MM.1S (cell line): ENCODE results near the gene PIP4K2A.

Source experiments
- DNase-seq: peaks from one replicate; pipeline ENCODE4 v3.0.0-alpha.2; 2015
- H2AFZ ChIP-seq: fragments of 300-600 bp; sonication (generic); 2 replicates; pipeline ENCODE4 v1.6.0; 2016; ENCODE audit warnings: antibody characterized with exemption, low read length
- H3F3A ChIP-seq: fragments of 300-600 bp; sonication (generic); 2 replicates; pipeline ENCODE4 v1.6.1; 2016; ENCODE audit warnings: mild to moderate bottlenecking, antibody characterized with exemption, low read length, moderate library complexity, mixed read lengths; ENCODE audit not compliant: insufficient read depth
- H3K27ac ChIP-seq: fragments of 300-600 bp; sonication (generic); 2 replicates; pipeline ENCODE4 v1.5.1; 2016; ENCODE audit warnings: mild to moderate bottlenecking, low read length
- H3K27me3 ChIP-seq: fragments of 300-600 bp; sonication (generic); replicated peaks from 2 replicates; pipeline ENCODE4 v1.6.0; 2016; ENCODE audit warnings: low read length; ENCODE audit not compliant: insufficient read depth
- H3K36me3 ChIP-seq: fragments of 300-600 bp; sonication (generic); replicated peaks from 2 replicates; pipeline ENCODE4 v1.6.1; 2016; ENCODE audit warnings: mild to moderate bottlenecking, low read length, mixed read lengths; ENCODE audit not compliant: insufficient read depth
- H3K4me1 ChIP-seq: fragments of 300-600 bp; sonication (generic); 2 replicates; pipeline ENCODE4 v1.6.1; 2016; ENCODE audit warnings: low read length, mixed read lengths
- H3K4me2 ChIP-seq: fragments of 300-600 bp; sonication (generic); 2 replicates; pipeline ENCODE4 v1.6.0; 2016; ENCODE audit warnings: low read depth, low read length
- H3K4me3 ChIP-seq: fragments of 300-600 bp; sonication (generic); 2 replicates; pipeline ENCODE4 v1.5.1; 2016; ENCODE audit warnings: low read length, mixed read lengths
- H3K79me2 ChIP-seq: fragments of 300-600 bp; sonication (generic); 2 replicates; pipeline ENCODE4 v1.6.1; 2016; ENCODE audit warnings: mixed run types, low read length, mixed read lengths
- H3K9ac ChIP-seq: fragments of 300-600 bp; sonication (generic); 2 replicates; pipeline ENCODE4 v1.6.1; 2016; ENCODE audit warnings: low read length, mixed read lengths
- H3K9me2 ChIP-seq: fragments of 300-600 bp; sonication (generic); replicated peaks from 2 replicates; pipeline ENCODE4 v1.6.1; 2016; ENCODE audit warnings: mild to moderate bottlenecking, low read length, mixed read lengths; ENCODE audit not compliant: insufficient read depth
- H3K9me3 ChIP-seq: fragments of 300-600 bp; sonication (generic); replicated peaks from 2 replicates; pipeline ENCODE4 v1.6.1; 2016; ENCODE audit warnings: mild to moderate bottlenecking, low read length, mixed read lengths; ENCODE audit not compliant: insufficient read depth
- H4K20me1 ChIP-seq: fragments of 300-600 bp; sonication (generic); 2 replicates; pipeline ENCODE4 v1.6.1; 2016; ENCODE audit warnings: mild to moderate bottlenecking, low read length, moderate library complexity, mixed read lengths; ENCODE audit not compliant: insufficient read depth
- CTCF ChIP-seq: fragments of 300-600 bp; sonication (generic); IDR thresholded peaks from 2 replicates; pipeline ENCODE4 v1.5.1; 2016; ENCODE audit warnings: antibody characterized with exemption, low read length, mixed read lengths
- EZH2 ChIP-seq: fragments of 300-600 bp; sonication (generic); optimal IDR thresholded peaks from 2 replicates; pipeline ENCODE3; 2017; ENCODE audit warnings: low read depth, mild to moderate bottlenecking, antibody characterized with exemption, low read length, mixed read lengths
- EZH2phosphoT487 ChIP-seq: fragments of 300-600 bp; sonication (generic); IDR thresholded peaks from 2 replicates; pipeline ENCODE4 v1.6.1; 2018; ENCODE audit warnings: antibody characterized with exemption, low read length

PIP4K2A gene

DNA sequence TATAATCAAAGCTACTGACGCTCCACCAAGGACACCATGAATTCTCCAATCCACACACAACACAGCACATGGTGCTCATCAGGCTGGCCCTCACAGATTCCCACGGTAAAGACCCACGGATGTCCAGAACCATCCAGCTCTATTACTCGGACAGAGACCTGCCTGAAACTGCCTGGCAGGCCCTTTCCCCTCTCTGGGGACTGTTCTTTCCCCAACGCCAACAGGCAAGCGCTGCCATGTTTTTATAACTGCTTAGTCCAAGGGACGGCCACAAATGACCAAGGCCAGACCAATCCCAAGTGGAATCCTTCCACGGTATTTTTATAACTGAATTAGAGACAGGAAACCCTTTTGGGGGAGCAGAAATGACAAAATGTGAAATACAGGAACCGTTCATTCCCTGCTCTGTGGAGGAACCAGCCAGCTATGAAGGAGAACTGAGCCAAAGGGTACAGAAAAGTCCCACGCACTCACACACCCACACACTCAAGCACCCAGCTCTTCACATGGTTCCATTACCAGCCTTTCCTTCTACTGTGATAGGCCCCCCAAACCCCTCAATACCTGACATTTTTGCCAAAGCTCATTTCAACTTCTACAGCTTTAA, 4.1 kb downstream of the PIP4K2A start:
- no peaks in the 10 kb centered on the region for H3K9me2 ChIP-seq
- no peak for DNase-seq
- H3K79me2 ChIP-seq, result peaks cover 89% of the 10 kb centered on the region
- no peaks in the 10 kb centered on the region for H3K36me3 ChIP-seq
- H3K27me3 ChIP-seq, result no peaks in the 10 kb centered on the region
- H3K9me3 ChIP-seq, result no peaks in the 10 kb centered on the region
- no peak overlapping the region for H3K9ac ChIP-seq
- H3K27ac ChIP-seq, result no peak overlapping the region
- TF ChIP-seq EZH2phosphoT487, result no peak
- no peak for TF ChIP-seq EZH2
- TF ChIP-seq CTCF, result no peak
- no peaks in the 10 kb centered on the region for H3F3A ChIP-seq
- H3K4me2 ChIP-seq, result no peak overlapping the region
- no peak overlapping the region for H3K4me3 ChIP-seq
- no peak overlapping the region for H2AFZ ChIP-seq
- H3K4me1 ChIP-seq, result 0 out of 2 replicates have a peak, but pooled peaks cover 12% of the 10 kb centered on the region
- peaks cover 3% of the 10 kb centered on the region; the same call in 1 of the 2 replicates for H4K20me1 ChIP-seq

GRCh38 chr10:22708772-22709171, 5.6 kb downstream of the PIP4K2A start:
- TF ChIP-seq CTCF (no peak), EZH2 (no peak), EZH2phosphoT487 (no peak)
- Histone ChIP-seq H3K4me2 (no peak overlapping the region), H3K79me2 (peaks cover 100% of the 10 kb centered on the region), H3K9ac (no peak overlapping the region), H3K36me3 (no peaks in the 10 kb centered on the region), H3K27ac (no peak overlapping the region), H3K4me3 (no peak overlapping the region), H3K27me3 (no peaks in the 10 kb centered on the region), H3K9me2 (no peaks in the 10 kb centered on the region), H3K9me3 (no peaks in the 10 kb centered on the region), H3K4me1 (0 out of 2 replicates have a peak, but pooled peaks cover 7% of the 10 kb centered on the region), H3F3A (no peaks in the 10 kb centered on the region), H2AFZ (no peak overlapping the region), H4K20me1 (peaks cover 3% of the 10 kb centered on the region; the same call in 1 of the 2 replicates)
- no peak for DNase-seq

GRCh38 chr10:22705527-22705926, 8.9 kb downstream of the PIP4K2A start:
- H3K9ac ChIP-seq, result no peak overlapping the region
- no peaks in the 10 kb centered on the region for H3K36me3 ChIP-seq
- H3K79me2 ChIP-seq, result peaks cover 100% of the 10 kb centered on the region
- H4K20me1 ChIP-seq, result no peaks in the 10 kb centered on the region
- H2AFZ ChIP-seq, result no peak overlapping the region
- no peaks in the 10 kb centered on the region for H3F3A ChIP-seq
- TF ChIP-seq EZH2phosphoT487, result no peak
- no peaks in the 10 kb centered on the region for H3K9me2 ChIP-seq
- no peak overlapping the region for H3K4me3 ChIP-seq
- no peak overlapping the region for H3K4me2 ChIP-seq
- H3K4me1 ChIP-seq, result peaks cover 16% of the 10 kb centered on the region
- H3K27ac ChIP-seq, result no peak overlapping the region
- DNase-seq, result no peak
- no peaks in the 10 kb centered on the region for H3K27me3 ChIP-seq
- H3K9me3 ChIP-seq, result no peaks in the 10 kb centered on the region

GRCh38 chr10:22704942-22705341, 9.4 kb downstream of the PIP4K2A start:
- Histone ChIP-seq H3K9me2 (no peaks in the 10 kb centered on the region), H3K4me1 (peaks cover 16% of the 10 kb centered on the region), H2AFZ (no peak overlapping the region), H3K9me3 (no peaks in the 10 kb centered on the region), H3K79me2 (peaks cover 100% of the 10 kb centered on the region), H3K36me3 (no peaks in the 10 kb centered on the region), H3K27me3 (no peaks in the 10 kb centered on the region), H3K27ac (no peak overlapping the region), H3F3A (no peaks in the 10 kb centered on the region), H4K20me1 (no peaks in the 10 kb centered on the region), H3K4me3 (no peak overlapping the region), H3K9ac (no peak overlapping the region), H3K4me2 (no peak overlapping the region)
- no peak for TF ChIP-seq CTCF
- TF ChIP-seq EZH2, result no peak
- TF ChIP-seq EZH2phosphoT487, result no peak
- no peak for DNase-seq
